HG03196 (cell line): ENCODE results near the gene TFDP1.
"Not testable (repeated sequence)": the region's sequence is repeated elsewhere in the genome, so short reads cannot be mapped to it uniquely, and the experiment has no call there.

Experiments used
- ATAC-seq: cut with Tn5 transposase; IDR thresholded peaks from one replicate; pipeline ENCODE4 v1.9.1; 2021; ENCODE audit not compliant: unreplicated experiment

The TFDP1 gene

DNA sequence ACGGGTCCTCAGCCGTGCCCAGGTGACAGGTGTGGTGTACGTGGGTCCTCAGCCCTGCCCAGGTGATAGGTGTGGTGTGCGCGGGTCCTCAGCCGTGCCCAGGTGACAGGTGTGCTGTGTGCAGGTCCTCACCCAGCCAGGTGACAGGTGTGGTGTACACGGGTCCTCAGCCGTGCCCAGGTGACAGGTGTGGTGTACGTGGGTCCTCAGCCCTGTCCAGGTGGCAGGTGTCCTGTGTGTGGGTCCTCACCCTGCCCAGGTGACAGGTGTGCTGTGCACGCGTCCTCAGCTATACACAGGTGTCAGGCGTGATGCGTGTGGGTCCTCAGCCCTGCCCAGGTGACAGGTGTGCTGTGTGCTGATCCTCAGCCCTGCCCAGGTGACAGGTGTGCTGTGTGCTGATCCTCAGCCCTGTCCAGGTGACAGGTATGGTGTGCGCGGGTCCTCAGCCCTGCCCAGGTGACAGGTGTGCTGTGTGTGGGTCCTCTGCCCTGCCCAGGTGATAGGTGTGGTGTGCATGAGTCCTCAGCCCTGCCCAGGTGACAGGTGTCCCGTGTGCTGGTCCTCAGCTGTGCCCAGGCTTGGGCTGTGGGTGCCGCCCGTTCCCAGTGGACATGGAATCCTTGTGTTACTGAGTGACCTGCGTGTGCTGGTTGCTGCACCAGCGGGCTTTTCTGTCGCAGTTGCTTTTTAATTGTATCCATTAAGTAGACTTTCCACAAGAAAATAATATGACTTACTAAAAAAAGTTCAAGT is 9.7 kb downstream of the TFDP1 start:
- ATAC-seq = not testable (repeated sequence)

DNA sequence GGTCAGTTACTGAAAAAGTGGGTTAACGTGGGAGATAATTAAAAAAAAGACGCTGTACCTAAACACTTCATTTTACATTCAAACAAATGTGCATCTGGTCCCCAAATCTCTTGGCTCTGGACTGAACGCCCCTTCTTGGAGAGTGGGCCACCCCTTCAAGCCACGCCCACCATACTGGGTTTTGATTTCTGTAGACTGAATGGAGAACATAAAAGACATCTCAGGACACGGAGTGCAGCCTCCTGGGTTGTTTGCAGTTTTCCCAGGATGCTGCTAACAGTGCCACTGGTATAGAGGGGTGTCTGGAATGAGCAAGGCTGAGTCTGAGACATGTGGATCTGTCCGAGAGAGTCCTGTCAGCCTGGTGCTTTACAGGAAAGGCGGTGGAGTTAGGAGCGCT is 10.6 kb downstream of the TFDP1 start:
- ATAC-seq = no peak

DNA sequence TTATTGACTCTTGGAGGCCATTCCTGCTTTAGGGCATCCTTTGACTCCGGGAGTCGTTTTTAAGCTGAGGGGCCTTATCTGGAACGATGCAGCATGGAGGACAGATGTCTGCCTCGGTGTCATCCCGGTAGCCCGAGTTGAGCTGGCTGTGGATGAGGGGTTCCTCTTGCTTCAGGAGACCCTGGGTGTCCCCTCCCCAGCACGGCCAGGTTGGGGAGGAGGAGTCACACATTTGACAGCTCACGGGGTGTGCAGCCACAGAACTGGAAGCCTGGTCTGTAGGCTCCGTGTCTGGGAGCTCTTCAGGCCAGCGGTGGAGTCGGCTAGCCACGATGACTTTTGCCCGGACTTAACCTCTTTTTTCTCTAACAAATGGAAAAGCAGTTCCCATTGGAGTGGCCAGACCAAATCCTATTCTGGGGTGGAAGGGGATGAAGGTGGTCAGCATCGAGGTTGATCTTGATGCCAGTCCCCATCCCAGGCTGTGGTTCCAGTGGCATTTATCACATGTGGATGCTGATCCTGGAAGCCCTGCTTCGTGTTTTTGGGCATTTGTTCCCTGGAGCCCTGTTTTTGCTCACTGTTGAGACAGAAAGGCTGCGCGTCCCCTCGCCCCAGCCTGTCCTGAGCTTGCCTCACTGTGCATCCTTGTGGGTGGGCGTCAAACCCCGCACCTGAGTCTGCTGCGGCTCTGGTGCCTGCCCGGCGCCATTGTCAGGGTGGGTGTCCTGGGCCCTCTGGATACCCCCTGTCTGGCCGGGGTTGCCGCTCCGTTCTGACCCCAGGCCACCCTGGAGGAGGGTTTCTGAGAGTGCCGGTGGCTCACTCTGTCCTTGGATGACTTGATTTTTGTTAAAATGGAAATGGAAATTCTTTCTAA is 12.0 kb downstream of the TFDP1 start:
- no peak for ATAC-seq

DNA sequence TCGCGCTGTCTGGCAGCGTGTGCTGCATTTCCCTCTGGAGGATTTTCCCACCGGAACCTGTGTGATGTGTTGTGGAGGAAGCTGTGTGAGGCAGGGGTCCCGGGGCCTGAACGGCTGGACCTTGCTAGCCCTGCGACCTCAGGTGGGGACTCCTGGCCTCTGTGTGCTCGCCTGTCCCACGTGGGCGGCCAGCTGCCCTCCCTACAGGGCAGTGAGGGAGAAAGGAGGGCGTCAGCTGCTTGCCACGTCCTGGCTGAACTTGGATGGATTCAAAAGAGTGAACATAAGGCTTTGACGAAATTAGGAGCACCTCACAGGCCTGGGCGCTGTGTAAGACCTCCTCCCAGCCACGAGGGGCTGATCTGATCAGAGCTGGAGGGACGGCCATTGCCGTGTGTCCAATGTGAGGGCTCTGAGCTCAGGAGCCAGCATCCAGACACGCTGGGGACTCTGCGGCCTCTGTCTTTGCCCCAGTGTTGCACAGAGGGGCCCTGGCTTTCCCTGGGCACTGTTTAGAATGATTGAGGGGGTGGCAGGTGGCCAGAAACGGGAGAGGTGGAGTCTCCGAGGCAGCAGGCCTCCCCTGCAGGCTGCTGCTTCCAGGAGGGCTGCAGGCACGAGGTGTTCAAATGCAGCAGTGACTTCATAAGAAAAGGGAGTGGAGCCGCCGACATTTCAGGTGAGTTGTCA is 13.0 kb downstream of the TFDP1 start:
- ATAC-seq = no peak

DNA sequence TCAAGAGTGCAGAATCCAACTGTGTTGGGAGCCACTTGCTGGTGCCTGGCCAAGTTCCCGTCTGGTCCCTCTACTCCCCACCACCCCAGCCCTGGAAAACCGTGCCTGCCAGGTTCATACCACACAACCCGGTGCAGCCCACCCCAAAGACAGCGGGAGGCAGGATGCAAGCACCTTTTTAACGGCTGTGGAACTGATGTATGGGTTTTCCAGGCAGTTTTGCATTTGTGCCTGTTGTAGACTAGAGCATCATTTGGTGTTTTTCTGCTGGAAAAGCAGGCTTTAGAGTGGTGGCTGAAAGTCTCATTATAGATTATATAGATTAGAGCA is 13.5 kb downstream of the TFDP1 start:
- ATAC-seq = no peak

DNA sequence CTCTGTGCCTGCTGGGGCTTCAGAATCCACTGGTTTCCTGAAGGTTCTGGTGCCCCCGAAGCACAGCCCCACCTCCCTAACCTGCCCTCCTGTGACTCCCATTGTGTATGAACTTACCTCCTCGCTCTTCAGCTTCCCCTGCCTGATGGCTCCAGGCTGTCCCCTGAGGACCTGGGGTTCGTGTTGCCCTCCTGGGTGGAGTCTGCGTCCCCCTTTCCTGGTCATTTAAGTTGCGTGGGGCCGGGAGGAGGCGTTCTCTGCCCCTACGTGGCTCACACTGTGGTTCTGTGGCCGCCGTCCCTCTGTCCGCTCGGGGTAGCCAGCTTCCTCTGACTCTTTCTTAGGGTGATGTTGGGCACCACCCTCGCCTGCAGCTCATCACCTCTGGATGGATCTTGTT is 13.9 kb downstream of the TFDP1 start:
- ATAC-seq = no peak

DNA sequence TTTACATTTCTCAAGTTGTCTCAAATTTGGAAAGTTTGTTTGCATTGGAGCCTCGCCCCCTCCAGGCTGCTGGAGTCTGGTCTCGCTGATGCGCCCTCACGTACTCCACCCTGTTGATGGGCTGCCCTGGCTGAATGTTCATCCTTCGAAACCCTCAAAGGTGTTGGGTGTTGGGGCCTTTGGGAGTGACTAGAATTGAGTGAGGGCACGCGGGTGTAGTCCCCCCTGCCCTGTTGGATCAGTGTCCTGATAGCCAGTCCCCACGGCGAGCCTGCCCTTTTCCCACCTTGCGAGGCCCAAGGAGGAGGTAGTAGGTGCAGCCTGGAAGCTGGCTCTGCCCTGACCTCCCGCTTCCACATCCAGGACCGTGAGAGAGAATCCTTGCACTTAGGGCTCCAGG is 14.8 kb downstream of the TFDP1 start:
- no peak for ATAC-seq

DNA sequence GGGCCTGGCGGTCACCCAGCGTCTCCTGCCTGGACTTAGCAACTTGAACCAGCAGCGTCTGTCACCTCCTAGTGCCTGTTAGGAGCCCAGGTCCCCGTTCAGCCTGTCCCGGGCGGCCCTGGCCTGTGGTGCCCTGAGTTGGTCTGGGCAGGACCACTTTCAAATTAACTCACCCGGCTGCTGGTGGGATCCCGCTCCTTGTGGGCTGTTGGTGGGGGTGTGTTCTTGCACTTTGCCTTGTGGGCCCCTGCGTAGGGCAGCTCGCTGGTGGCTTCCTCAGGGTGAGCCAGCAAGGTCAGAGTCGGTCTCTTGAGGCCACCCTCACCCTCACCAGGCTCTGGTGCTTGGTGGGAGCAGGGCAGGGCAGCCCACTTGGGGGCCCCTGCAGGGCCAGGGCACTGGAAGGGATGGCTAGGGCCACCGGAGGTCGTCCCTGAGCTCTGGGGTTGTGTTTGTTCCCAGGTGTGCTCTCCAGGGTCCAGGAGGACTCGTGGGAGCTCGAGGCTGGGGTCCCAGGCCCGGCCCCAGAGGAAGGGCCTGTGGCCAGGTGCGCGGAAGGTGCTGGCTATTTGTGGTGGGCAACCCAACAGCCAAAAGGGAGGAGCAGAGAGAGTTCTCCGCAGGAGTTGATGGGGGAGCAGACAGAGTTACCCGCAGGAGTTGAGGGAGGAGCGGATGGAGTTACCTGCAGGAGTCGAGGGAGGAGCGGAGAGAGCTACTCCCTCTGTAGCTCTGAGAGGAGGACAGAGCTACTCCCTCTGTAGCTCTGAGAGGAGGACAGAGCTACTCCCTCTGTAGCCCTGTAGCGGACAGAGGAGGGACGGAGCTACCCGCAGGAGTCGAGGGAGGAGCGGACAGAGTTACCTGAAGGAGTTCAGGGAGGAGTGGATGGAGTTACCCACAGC is 16.9 kb downstream of the TFDP1 start:
- no peak for ATAC-seq

DNA sequence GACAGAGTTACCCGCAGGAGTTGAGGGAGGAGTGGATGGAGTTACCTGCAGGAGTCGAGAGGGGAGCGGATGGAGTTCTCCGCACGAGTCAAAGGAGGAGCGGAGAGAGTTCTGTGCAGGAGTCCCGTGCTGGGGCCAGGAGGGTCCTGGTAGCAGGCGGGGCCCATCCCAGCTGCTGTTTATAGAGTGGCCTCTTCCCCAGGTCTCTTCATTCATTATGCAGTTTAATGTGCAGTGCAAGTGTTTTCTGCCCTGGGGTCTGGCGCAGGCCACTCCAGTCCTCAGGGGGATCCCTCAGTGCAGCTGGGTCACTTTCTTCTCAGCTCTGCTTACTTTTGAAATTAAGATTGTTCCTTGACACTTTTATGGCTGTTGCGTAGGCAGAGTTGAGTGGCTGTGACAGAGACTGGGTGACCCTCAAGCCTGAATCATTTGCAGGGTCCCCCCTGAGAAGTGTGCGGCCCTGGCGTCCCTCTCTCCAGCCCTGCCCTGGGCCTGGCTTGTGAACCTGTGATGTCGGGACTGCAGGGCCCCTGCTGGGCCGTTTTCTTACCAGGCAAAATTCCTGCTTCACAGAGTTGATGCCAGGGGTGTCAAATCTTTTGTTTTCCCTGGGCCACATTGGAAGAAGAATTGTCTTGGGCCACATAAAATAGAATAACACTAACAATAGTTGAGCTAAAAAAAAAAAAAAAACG is 17.9 kb downstream of the TFDP1 start:
- no peak for ATAC-seq

DNA sequence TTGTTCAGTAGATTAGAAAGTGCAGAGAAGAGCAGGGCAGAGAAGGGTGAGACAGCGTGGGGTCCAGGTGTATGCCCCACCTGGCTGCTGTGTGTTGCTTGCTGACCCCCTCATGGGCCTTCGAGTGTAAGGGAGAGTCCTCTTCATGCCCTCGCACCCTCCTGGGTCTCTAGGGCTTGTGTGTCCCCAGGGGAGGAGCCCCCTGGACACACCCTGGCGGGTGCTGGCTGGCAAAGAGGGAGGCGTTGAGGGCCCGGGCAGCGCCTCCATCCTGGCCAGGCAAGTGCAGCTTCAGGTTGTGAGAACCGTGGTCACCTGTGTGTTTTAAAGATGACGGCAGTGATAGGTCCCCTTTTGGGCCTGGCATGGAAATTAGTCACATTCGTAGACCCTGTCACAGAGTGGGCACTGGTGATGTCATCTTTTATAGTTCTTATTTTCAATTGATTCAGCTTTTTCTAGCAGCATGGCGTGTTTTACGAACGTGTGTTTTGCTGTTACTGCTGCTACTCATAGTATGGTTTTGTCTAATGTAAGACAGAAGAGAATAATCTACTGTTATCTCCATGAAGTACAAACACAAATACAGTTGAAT is 18.7 kb downstream of the TFDP1 start:
- ATAC-seq = no peak

DNA sequence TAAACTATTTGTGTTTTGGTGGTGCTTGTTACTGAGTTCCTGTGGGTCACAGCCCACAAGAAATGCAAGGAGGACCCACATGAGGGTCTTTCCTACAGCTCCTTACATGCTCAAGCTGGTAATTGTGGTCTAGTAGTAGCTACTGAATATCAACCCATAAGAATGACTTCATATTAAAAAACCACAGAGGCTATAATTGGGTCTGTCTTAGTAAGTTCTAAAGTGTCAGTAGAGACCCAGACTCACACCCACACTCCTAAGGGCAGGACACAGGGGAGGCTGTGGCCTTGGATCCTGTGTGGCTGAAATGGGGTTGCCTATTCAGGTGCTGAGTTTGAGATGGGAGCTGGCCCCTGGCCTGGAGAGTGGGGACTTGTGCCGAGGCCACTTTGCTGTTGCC is 19.6 kb downstream of the TFDP1 start:
- ATAC-seq = no peak

DNA sequence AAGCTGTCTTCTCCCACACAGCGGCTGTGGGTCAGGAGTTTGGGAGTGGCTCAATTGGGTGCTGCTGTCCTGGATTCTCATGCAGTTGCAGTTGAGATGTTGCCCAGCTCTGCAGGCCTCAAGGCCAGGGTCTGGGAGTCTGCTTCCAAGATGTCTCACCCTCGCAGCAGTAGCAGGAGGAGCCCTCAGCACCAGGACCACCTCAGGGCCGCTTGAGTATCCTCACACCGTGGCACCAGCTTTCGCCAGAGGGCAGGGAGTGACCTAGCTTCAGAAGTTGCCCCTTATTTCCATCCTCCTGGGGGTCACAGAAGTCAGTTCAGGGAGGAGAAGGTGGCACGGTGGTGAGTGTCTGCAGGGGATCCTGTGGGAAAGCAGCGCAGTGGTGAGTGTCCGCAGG is 20.9 kb downstream of the TFDP1 start:
- no peak for ATAC-seq

DNA sequence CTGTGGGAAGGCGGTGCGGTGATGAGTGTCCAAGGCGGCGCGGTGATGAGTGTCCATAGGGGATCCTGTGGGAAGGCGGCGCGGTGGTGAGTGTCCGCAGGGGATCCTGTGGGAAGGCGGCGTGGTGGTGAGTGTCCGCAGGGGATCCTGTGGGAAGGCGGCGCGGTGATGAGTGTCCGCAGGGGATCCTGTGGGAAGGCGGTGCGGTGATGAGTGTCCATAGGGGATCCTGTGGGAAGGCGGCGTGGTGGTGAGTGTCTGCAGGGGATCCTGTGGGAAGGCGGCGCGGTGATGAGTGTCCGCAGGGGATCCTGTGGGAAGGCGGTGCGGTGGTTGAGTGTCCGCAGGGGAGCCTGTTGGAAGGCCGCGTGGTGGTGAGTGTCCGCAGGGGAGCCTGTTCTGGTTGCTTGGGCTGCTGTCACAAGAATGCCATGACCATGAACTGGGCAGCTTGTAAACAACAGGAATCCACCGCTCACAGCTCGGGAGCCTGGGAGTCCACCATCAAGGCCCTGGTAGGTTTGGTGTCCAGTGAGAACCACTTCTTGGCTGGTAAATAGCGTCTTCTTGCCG is 21.4 kb downstream of the TFDP1 start:
- no peak for ATAC-seq

DNA sequence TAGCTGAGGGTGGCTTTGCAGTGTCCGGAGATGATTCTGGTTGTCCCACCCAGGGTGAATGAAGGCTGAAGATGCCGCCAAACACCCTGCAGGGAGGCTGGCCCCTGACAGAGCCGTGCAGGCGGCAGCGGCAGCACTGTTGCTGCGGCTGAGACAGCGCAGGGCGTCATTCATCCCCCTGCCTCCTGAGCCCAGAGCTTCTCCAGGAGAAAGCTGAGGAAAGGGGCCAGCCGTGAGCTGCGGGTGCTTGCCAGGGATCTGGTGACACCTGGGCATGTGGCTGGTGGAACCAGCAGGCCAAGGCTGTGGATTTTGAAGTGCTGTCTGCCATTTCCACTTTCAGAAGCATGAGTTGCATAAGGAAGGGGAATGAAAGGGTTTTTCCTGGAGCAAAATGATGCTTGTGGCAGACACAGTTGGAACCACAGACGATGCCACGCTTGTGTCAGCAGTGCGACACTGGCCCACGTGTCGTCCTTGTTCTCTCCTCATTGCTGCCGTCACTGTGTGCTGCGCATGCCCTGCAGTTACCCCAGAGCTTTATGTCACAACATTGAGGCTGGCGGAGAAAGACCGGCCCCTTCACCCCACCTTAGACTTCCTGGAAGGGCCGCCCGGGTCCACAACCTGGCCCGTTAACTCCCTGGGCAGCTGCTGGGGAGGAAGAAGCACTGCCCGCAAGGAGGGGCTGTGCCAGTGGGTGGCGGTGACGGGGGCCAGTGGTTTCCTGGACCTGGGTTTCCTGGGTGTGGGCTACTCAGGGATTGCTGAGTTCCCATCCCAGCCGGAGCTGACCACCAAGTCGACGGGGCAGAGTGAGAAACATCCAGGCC is 22.7 kb downstream of the TFDP1 start:
- no peak for ATAC-seq

DNA sequence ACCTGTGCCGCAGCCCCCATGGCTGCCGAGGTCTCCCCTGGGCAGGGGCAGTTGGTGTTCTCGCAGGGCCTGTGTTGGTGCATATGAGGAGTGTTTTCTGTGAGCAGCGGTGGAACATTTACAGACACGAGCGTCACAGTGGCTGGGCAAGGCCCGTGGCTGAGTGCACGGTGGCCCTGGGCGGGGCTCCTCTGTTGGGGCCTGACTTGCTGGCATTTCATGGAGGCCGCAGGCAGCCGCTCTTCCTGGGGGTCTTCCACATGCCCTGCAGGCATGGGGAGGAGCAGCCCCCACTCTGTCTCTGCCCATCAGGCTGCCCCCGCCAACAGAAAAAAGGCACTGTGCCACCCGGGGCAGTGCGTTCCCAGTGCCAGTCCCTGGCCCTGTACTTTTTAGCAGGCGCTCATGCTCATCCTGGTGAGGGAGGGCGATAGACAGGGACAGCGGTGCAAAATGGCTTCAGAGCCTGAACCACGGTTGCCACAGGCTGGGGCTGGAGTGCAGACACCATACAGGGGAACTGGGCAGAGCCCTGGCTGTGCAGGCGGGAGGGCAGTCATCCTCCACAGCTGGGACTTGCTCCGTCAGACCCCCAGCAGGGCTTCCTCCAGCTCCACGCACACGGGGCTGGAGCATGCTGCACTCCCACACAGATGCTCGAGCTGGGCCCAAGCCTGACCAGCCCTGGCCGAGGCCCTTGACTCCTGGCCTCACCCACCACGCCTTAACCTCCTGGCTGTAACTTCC is 23.5 kb downstream of the TFDP1 start:
- no peak for ATAC-seq

DNA sequence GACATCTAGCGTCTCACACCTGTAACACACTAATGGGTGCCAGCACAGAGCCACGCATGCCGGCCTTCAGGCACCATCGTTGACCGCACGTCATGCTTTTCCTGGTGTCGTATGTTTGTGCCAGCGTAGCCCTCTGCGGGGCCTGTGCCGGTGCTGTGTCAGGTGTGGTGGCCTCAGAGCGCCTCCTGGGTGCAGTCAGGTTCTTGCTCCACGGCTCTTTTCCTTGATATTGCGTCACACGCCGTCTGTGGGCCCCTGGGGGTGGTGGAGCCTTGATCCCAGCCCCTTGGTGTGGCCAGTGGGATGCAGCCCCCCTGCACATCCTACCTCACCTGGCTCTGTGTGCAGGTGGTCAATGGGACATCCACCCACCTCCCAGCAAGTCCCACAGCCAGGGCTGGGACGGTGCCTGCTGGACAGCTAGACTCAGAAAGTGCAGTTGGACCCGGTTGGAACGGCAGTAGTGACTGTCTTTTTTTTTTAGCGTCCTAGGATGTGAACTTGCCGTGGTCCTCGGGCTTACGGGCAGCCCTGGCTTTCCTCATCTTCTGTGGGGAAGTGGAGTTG is 24.5 kb downstream of the TFDP1 start:
- ATAC-seq = no peak

DNA sequence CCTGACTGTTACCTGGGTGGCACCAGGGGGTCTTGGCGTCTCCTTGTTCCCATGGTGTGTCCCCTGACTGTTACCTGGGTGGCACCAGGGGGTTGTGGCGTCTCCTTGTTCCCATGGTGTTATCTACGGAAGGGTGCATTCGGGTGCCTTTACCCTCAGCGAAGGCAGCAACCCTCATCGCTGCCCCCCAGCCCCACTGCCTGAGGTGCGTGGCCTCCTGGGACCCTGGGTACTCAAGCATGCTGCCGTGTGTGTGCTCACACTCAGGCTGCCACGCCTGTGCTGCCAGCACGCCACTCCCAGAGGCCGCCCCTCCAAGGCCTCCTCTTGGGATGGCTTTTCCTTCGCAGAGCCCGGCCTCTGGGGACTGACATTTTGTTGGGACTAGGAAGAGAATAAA is 25.1 kb downstream of the TFDP1 start:
- ATAC-seq = no peak

DNA sequence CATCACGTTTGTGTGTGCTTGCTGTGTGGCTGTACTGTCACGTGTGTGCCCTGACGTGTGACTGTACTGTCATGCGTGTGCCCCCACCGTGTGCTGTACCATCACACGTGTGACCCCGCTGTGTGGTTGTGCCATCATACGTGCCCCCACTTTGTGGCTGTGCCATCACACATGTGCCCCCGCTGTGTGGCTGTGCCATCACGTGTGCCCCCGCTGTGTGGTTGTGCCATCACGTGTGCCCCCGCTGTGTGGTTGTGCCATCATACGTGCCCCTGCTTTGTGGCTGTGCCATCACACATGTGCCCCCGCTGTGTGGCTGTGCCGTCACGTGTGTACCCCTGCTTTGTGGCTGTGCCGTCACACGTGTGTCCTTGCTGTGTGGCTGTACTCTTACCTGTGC is 25.7 kb downstream of the TFDP1 start:
- no peak for ATAC-seq
